Retinal pigment epithelial cell (primary cell): ENCODE data around the gene CHI3L1.

Experiments
- DNase-seq: peaks from one replicate; pipeline ENCODE4 v3.0.0-alpha.2; 2010; ENCODE audit warnings: low read depth
- H3K4me3 ChIP-seq: 2 replicates; pipeline ENCODE4 v1.5.1; 2011; ENCODE audit warnings: mild to moderate bottlenecking, low read length, control low read depth, moderate library complexity
- TF ChIP-seq, protein P1 (sequence below): conservative IDR thresholded peaks from 2 replicates; pipeline ENCODE4 v1.5.1; 2011; ENCODE audit warnings: low read depth, low read length, control low read depth, inconsistent platforms

Gene CHI3L1

DNA sequence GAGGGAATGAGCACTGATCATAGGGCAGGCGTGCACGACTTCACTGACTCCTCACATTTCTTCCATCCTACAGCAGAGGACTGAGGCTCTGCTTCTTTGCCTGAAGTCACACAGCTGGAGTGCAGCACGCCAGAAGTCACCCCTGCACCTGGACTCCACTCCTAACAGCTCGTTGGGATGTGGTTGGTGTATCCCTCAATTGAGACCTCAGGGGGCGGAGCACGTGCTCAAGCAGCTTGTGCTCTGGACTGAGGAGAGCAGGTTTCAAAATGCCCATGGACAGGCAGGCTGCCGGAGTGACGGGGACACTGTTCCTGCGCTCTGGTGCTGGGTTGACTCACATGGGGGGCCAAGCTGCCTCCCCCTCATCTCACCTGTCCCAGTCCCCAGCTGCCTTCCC is 29.1 kb upstream of the CHI3L1 start:
- H3K4me3 ChIP-seq, result no peak overlapping the region
- TF ChIP-seq, protein P1, sequence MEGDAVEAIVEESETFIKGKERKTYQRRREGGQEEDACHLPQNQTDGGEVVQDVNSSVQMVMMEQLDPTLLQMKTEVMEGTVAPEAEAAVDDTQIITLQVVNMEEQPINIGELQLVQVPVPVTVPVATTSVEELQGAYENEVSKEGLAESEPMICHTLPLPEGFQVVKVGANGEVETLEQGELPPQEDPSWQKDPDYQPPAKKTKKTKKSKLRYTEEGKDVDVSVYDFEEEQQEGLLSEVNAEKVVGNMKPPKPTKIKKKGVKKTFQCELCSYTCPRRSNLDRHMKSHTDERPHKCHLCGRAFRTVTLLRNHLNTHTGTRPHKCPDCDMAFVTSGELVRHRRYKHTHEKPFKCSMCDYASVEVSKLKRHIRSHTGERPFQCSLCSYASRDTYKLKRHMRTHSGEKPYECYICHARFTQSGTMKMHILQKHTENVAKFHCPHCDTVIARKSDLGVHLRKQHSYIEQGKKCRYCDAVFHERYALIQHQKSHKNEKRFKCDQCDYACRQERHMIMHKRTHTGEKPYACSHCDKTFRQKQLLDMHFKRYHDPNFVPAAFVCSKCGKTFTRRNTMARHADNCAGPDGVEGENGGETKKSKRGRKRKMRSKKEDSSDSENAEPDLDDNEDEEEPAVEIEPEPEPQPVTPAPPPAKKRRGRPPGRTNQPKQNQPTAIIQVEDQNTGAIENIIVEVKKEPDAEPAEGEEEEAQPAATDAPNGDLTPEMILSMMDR, result no peak
- DNase-seq, result no peak

DNA sequence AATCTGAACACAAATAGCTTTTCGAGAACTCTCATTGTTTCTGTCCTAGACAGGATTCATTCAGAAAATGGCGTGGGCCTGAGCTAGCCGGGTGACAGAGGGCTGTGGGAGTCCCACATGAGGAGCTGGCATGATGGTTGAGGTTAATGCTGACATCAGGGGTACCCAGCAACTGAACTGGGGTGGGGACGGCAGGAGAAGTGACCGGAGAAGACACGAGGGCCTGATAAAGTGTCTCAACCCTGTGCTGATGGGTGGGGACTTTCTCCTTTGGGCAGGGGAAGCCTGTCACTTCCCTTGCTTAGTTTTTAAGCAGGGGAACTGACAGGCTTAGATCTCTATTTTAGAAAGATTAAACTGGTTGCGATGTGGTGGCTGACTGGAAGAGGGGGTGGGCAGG is 28.4 kb upstream of the CHI3L1 start:
- TF ChIP-seq, protein P1, result no peak
- H3K4me3 ChIP-seq, result no peak overlapping the region
- no peak for DNase-seq

DNA sequence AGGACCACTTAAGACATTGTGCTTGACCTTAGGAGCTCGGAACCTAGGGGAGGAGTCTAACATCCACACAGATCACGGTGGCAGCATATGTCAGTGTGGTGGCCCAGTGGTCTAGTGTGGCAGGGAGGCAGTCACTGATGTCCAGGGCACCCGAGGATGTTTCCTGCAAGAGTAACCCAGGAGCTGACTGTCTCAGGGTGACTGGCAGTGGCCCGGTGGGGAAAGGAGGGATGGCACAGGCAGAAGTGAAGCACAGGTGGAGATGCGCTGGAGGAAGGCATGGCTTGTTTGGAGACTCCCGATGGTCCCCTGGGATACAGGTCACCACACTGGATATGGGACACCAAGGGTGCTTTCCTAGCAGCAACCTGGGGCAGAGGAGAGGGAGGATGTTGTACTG is 26.6 kb upstream of the CHI3L1 start:
- no peak for DNase-seq

DNA sequence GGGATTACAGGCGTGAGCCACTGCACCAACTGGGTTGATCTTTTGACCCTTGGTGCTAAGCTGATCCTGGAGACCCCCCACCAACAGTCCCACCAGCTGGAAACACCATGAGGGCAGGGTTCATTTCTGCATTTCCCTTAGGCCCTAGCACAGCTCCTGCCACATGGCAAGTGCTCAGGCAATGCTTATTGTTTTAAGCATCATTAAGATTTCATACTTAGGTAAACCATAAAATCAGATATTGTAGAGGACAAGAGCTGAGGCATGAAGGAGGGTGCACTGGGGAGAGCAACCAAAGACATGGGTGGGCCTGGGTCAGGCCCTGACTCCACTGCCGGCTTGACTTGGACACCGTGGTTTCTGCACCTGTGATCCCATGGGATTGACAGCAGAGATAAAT is 25.3 kb upstream of the CHI3L1 start:
- no peak for DNase-seq
- no peak overlapping the region for H3K4me3 ChIP-seq
- TF ChIP-seq, protein P1, result no peak

More for the DNA sequence above, 26.6 kb upstream of the CHI3L1 start:
- TF ChIP-seq, protein P1, result no peak
- no peak overlapping the region for H3K4me3 ChIP-seq

DNA sequence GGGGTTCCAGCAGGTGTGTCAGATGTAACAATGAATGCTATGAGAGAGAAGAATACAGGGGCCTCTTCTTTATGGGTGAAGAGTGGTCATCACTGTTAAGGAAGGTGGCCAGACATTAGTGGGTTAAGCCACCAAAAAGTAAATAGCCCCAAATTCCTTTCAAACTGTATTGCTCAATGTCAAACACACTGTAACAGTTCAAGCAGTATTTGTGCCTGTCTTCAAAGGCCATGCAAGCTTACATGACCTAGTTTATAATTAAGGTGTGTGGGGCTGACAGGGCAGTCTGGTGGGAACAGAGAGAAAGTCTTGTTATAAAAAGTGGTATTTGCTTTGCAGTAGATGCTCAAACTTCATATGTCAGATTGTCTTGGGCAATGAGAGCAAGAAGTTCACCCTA is 24.5 kb upstream of the CHI3L1 start:
- TF ChIP-seq, protein P1, result no peak
- H3K4me3 ChIP-seq, result no peak overlapping the region
- DNase-seq, result no peak

DNA sequence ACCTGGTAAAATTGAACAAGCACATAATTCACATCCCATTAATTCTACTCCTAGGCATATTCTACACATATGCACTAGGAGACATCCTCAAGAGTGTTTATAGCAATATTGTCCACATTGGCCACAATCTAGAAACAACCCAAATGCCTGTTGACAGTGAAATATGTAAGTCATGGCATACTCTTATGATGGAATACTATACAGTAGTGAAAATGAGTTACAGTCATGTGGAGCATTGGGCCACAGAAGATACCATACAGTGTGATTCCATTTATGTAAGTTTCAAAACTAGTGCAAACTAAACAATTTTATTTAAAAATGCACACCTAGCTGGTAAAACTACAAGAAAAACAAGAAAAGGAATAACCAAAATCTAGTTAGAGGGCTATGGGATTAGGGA is 23.8 kb upstream of the CHI3L1 start:
- TF ChIP-seq, protein P1, result no peak
- H3K4me3 ChIP-seq, result no peak overlapping the region
- DNase-seq, result no peak

DNA sequence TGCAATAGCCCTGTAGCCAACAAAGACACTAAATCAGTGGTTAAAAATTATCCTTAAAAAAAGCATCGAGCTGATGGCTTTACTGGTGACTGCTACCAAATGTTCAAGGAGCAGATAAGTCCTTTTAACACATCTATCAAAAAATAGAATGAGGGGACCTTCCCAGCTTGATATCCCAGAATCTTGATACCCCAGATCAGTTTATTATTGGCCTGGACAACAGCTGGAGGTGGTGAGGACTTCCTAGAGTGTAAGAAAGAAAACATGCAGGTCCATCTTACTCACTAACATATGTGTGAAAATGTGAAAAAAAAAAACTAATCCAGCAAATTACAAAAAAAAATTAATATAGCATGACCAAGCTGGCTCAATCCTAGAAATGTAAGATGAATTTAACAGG is 21.7 kb upstream of the CHI3L1 start:
- TF ChIP-seq, protein P1, result no peak
- no peak for DNase-seq
- H3K4me3 ChIP-seq, result no peak overlapping the region
